ENCODE measurements around the gene SLC45A1.
"Not testable (repeated sequence)": the region's sequence is repeated elsewhere in the genome, so short reads cannot be mapped to it uniquely, and the experiment has no call there.

SLC45A1 gene

GRCh38 chr1:8367571-8368194, 49.8 kb downstream of the SLC45A1 start:
- no peak for DNase-seq (ENCODE audit: low read depth in 2 of 2)

GRCh38 chr1:8368956-8369639, 51.2 kb downstream of the SLC45A1 start:
- DNase-seq (ENCODE audit: low read depth in 2 of 2): no peak

- no peak for DNase-seq (ENCODE audit: low read depth in 2 of 2)
Observed at GRCh38 chr1:8370046-8370881, 52.4 kb downstream of the SLC45A1 start.

- no peak for DNase-seq (ENCODE audit: low read depth in 2 of 2)
Observed at GRCh38 chr1:8370905-8371315, 53.0 kb downstream of the SLC45A1 start.

GRCh38 chr1:8371372-8371991, 53.6 kb downstream of the SLC45A1 start:
- no peak for DNase-seq (ENCODE audit: low read depth in 2 of 2)

- DNase-seq (ENCODE audit: low read depth in 2 of 2): no peak
Observed at GRCh38 chr1:8373125-8373524, 55.2 kb downstream of the SLC45A1 start.

GRCh38 chr1:8373581-8374241, 55.8 kb downstream of the SLC45A1 start:
- DNase-seq (ENCODE audit: low read depth in 2 of 2): no peak

GRCh38 chr1:8374356-8374755, 56.4 kb downstream of the SLC45A1 start:
- no peak for DNase-seq (ENCODE audit: low read depth in 2 of 2)

GRCh38 chr1:8374812-8375211, 56.9 kb downstream of the SLC45A1 start:
- DNase-seq (ENCODE audit: low read depth in 2 of 2): no peak

GRCh38 chr1:8376358-8376840, 58.5 kb downstream of the SLC45A1 start:
- no peak for DNase-seq (ENCODE audit: low read depth in 2 of 2)

- no peak for DNase-seq (ENCODE audit: low read depth in 2 of 2)
Observed at GRCh38 chr1:8377271-8377981, 59.5 kb downstream of the SLC45A1 start.

GRCh38 chr1:8378178-8378577, 60.3 kb downstream of the SLC45A1 start:
- no peak for DNase-seq (ENCODE audit: low read depth in 2 of 2)

GRCh38 chr1:8378981-8379470, 61.1 kb downstream of the SLC45A1 start:
- DNase-seq (ENCODE audit: low read depth in 2 of 2): no peak

- no peak for DNase-seq (ENCODE audit: low read depth in 2 of 2)
Observed at GRCh38 chr1:8379513-8380186, 61.7 kb downstream of the SLC45A1 start.

- DNase-seq (ENCODE audit: low read depth in 2 of 2): not testable (repeated sequence)
Observed at GRCh38 chr1:8380310-8380709, 62.4 kb downstream of the SLC45A1 start.

GRCh38 chr1:8381618-8382017, 63.7 kb downstream of the SLC45A1 start:
- DNase-seq (ENCODE audit: low read depth in 2 of 2): no peak

- DNase-seq (ENCODE audit: low read depth in 2 of 2): no peak
Observed at GRCh38 chr1:8382051-8382505, 64.2 kb downstream of the SLC45A1 start.

GRCh38 chr1:8382608-8383505, 64.9 kb downstream of the SLC45A1 start:
- no peak for DNase-seq (ENCODE audit: low read depth in 2 of 2)

- no peak for DNase-seq (ENCODE audit: low read depth in 2 of 2)
Observed at GRCh38 chr1:8384088-8384487, 66.2 kb downstream of the SLC45A1 start.
